HEK293 (cell line): ENCODE data around the gene MSI2.

ENCODE experiments used
- BCL11B ChIP-seq: fragments of 450-650 bp; formaldehyde crosslinking; IDR thresholded peaks from 2 replicates; pipeline ENCODE4 v1.5.1; 2016; ENCODE audit warnings: low read depth, missing biosample characterization, missing genetic modification characterization
- KLF1 ChIP-seq: fragments of 450-650 bp; formaldehyde crosslinking; IDR thresholded peaks from 2 replicates; pipeline ENCODE4 v1.5.1; 2016; ENCODE audit warnings: missing biosample characterization, missing genetic modification characterization
- RBAK ChIP-seq: fragments of 450-650 bp; formaldehyde crosslinking; IDR thresholded peaks from 2 replicates; pipeline ENCODE4 v1.5.1; 2016; ENCODE audit warnings: missing biosample characterization, missing genetic modification characterization
- SETDB1 ChIP-seq: IDR thresholded peaks from one replicate; pipeline ENCODE4 v1.6.1; 2017; ENCODE audit warnings: mild to moderate bottlenecking, low read length, moderate library complexity, mixed read lengths; ENCODE audit not compliant: insufficient read length
- ZEB2 ChIP-seq: fragments of 450-650 bp; formaldehyde crosslinking; IDR thresholded peaks from 2 replicates; pipeline ENCODE4 v1.5.1; 2016; ENCODE audit warnings: missing biosample characterization, missing genetic modification characterization
- ZNF112 ChIP-seq: fragments of 450-650 bp; formaldehyde crosslinking; IDR thresholded peaks from 2 replicates; pipeline ENCODE4 v1.5.0; 2017; ENCODE audit warnings: missing biosample characterization, missing genetic modification characterization
- ZNF843 ChIP-seq: fragments of 450-650 bp; formaldehyde crosslinking; IDR thresholded peaks from 2 replicates; pipeline ENCODE4 v1.5.1; 2016; ENCODE audit warnings: missing biosample characterization, missing genetic modification characterization
- TF ChIP-seq, protein P1 (sequence below): fragments of 450-650 bp; formaldehyde crosslinking; IDR thresholded peaks from 2 replicates; pipeline ENCODE4 v1.5.1; 2016; ENCODE audit warnings: missing biosample characterization, missing genetic modification characterization
- TF ChIP-seq, protein P2 (sequence below): fragments of 450-650 bp; formaldehyde crosslinking; IDR thresholded peaks from 2 replicates; pipeline ENCODE4 v1.5.1; 2016; ENCODE audit warnings: missing biosample characterization, missing genetic modification characterization

DNA sequence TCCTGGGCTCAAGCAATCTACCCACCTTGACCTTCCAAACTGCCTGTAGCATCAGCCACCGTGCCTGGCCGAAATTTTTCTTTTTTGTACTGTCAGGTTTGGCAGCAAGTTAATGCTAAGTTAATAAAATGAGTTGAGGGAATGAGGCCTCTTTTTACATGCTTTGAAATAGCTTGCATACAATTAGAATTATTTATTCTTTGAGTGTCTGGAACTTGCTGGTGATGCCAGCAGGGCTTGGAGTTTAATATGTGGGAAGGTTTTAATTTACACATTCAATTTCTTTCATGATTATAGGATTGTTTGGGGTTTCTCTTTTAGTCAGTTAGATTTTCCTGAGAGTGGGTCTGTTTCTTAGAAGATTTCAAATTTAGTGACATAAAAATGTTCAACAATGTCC, 31.2 kb upstream of the MSI2 start:
- no peak for TF ChIP-seq RBAK (tag by site-specific recombination)
- TF ChIP-seq KLF1 = no peak
- TF ChIP-seq, protein P1, sequence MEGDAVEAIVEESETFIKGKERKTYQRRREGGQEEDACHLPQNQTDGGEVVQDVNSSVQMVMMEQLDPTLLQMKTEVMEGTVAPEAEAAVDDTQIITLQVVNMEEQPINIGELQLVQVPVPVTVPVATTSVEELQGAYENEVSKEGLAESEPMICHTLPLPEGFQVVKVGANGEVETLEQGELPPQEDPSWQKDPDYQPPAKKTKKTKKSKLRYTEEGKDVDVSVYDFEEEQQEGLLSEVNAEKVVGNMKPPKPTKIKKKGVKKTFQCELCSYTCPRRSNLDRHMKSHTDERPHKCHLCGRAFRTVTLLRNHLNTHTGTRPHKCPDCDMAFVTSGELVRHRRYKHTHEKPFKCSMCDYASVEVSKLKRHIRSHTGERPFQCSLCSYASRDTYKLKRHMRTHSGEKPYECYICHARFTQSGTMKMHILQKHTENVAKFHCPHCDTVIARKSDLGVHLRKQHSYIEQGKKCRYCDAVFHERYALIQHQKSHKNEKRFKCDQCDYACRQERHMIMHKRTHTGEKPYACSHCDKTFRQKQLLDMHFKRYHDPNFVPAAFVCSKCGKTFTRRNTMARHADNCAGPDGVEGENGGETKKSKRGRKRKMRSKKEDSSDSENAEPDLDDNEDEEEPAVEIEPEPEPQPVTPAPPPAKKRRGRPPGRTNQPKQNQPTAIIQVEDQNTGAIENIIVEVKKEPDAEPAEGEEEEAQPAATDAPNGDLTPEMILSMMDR (tag by site-specific recombination) = no peak
- no peak for TF ChIP-seq ZNF843 (tag by site-specific recombination)
- no peak for TF ChIP-seq ZEB2
- TF ChIP-seq ZNF112 (tag by site-specific recombination) = no peak
- TF ChIP-seq, protein P2, sequence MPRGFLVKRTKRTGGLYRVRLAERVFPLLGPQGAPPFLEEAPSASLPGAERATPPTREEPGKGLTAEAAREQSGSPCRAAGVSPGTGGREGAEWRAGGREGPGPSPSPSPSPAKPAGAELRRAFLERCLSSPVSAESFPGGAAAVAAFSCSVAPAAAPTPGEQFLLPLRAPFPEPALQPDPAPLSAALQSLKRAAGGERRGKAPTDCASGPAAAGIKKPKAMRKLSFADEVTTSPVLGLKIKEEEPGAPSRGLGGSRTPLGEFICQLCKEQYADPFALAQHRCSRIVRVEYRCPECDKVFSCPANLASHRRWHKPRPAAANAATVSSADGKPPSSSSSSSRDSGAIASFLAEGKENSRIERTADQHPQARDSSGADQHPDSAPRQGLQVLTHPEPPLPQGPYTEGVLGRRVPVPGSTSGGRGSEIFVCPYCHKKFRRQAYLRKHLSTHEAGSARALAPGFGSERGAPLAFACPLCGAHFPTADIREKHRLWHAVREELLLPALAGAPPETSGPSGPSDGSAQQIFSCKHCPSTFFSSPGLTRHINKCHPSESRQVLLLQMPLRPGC (tag by site-specific recombination) = no peak
- TF ChIP-seq BCL11B (tag by site-specific recombination) = no peak
- no peak for TF ChIP-seq SETDB1
